Kidney (tissue), 14 donors: ENCODE data around the gene CABS1. TPM values are rescaled to one million over a fixed set of nuclear protein-coding genes. Genes with fewer than 3 reads are reported as not detected.

Experiments
- DNase-seq, 5 donors: peaks; one replicate each; pipeline ENCODE4 v3.0.0-alpha.2; 2013 to 2020
- FAIRE-seq: peaks from 2 replicates; lab custom pipeline; 2012; peaks lifted over from hg19 to GRCh38; lab: Jason Lieb, UNC
- H3K27ac ChIP-seq, 2 donors: one replicate each; pipeline ENCODE4 v1.7.0; 2013; ENCODE audit warnings: low read depth in 2 of 2, low read length in 2 of 2, inconsistent platforms in 1 of 2
- H3K27me3 ChIP-seq: one replicate; pipeline ENCODE4 v1.7.1; 2013; ENCODE audit warnings: low read length, inconsistent platforms; ENCODE audit not compliant: control insufficient read depth, insufficient read depth
- H3K36me3 ChIP-seq, 3 donors: one replicate each; pipeline versions ENCODE4 v1.7.0 to v1.7.1; 2013; ENCODE audit warnings: low read length in 3 of 3, control low read depth in 1 of 3, inconsistent platforms in 1 of 3; ENCODE audit not compliant: insufficient read depth in 3 of 3, control insufficient read depth in 2 of 3
- H3K4me1 ChIP-seq, 3 donors: one replicate each; pipeline versions ENCODE4 v1.7.0 to v1.7.1; 2013; ENCODE audit warnings: low read length in 3 of 3, inconsistent platforms in 1 of 3, low read depth in 1 of 3; ENCODE audit not compliant: control insufficient read depth in 2 of 3, insufficient read depth in 2 of 3
- H3K4me3 ChIP-seq, 3 donors: one replicate each; pipeline versions ENCODE4 v1.7.0 to v1.8.1; 2013; ENCODE audit warnings: low read length in 3 of 3, control low read depth in 1 of 3, inconsistent platforms in 1 of 3
- H3K9ac ChIP-seq, 3 donors: one replicate each; pipeline versions ENCODE4 v1.7.0 to v1.7.1; 2013; ENCODE audit warnings: low read length in 3 of 3, control low read depth in 1 of 3, inconsistent platforms in 1 of 3
- H3K9me3 ChIP-seq, 3 donors: one replicate each; pipeline versions ENCODE4 v1.7.0 to v1.7.1; 2013; ENCODE audit warnings: low read length in 3 of 3, control low read depth in 1 of 3, inconsistent platforms in 1 of 3; ENCODE audit not compliant: control insufficient read depth in 2 of 3, insufficient read depth in 1 of 3
- CTCF ChIP-seq: IDR thresholded peaks from 3 replicates; pipeline ENCODE4 v1.5.1; 2012; ENCODE audit warnings: mild to moderate bottlenecking, moderate library complexity, borderline replicate concordance; ENCODE audit not compliant: insufficient read depth; ENCODE audit errors: extremely low read depth
- intact Hi-C: fragments of 100-400 bp; cut with DNase I; formaldehyde crosslinking; loops from one replicate; pipeline ENCODE4 v1.11.1; 2022
- polyA plus RNA-seq: library from polyadenylated mRNA; stranded (reverse); fragments of 350-450 nt; fragmentation: Illumina TruSeq; extraction: RNeasy Lipid Tissue Mini Kit (QIAGEN cat#74804); gene quantifications from one replicate; pipeline ENCODE4 v1.2.3, GENCODE V29; 2014; ENCODE audit warnings: low read depth, low replicate concordance; ENCODE audit not compliant: insufficient read depth
- total RNA-seq: library from RNA; stranded (reverse); fragmentation: NEBNext Ultra II Directional; extraction: Animal tissue kit (Norgen Biotek cat#: 25700); gene quantifications from one replicate; pipeline ENCODE4 v1.2.1, GENCODE V29; 2021
- donor health status: control.
- donor health status: control.
- donor health status: control.
- donor health status: control.
- donor health status: control.
- donor health status: DM: yes; HTN: yes; CAD: no.
- donor health status: Normal renal cell carcinoma (clear cell type).

CABS1 gene
- total and polyA plus RNA-seq, 2 donors from 2014 or later: not detected

DNA sequence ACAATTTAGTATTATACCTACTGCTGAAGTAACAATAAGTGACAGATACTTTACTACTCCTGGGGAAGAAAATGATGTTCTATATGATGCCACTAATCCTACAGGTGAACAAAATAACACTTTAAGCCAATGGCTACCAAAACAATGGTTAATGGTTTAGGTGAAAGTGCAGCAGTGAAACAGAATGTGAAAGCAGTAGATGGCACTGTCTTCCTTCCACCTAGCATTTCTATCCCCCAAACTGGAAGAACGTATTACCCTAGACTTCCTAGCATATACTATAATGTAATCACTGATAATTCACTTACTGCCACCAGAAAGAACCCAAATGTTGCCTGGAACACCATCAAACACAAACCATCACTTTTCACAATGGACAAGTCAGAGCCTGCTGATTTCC is 18.9 kb upstream of the CABS1 start:
- DNase-seq (no peak), FAIRE-seq (no peak)
- Histone ChIP-seq H3K27ac (no peak overlapping the region), H3K4me3 (no peak overlapping the region), H3K27me3 (no peaks in the 10 kb centered on the region), H3K36me3 (no peaks in the 10 kb centered on the region), H3K4me1 (no peaks in the 10 kb centered on the region), H3K9ac (no peak overlapping the region), H3K9me3 (no peaks in the 10 kb centered on the region)
- TF ChIP-seq CTCF: no peak
- intact Hi-C loops: no loop called here

DNA sequence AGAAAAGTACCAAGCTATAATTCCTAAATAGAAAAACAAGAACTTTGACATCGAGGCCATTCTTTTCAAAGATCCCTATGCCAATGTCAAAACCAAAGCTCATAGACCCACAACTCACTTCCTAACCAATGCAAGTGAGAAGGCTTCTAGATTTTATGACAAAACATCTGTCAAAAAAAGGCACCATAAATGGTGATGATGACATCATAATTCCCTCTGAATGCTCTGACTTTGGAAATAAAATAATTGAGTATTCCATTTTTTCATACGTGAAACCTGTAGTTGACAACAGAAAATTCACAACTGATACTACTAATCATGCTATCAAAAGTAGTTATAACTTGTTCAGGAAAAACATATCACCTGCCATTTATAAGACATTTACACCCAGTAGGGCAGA is 8.7 kb upstream of the CABS1 start:
- Histone ChIP-seq H3K27ac (no peak overlapping the region), H3K4me3 (no peak overlapping the region), H3K9me3 (no peaks in the 10 kb centered on the region), H3K9ac (no peak overlapping the region), H3K36me3 (no peaks in the 10 kb centered on the region), H3K4me1 (no peaks in the 10 kb centered on the region), H3K27me3 (no peaks in the 10 kb centered on the region)
- DNase-seq (no peak), FAIRE-seq (no peak)
- intact Hi-C loops: no loop called here
- TF ChIP-seq CTCF: no peak

- Histone ChIP-seq H3K9ac (no peak overlapping the region), H3K36me3 (no peaks in the 10 kb centered on the region), H3K9me3 (no peaks in the 10 kb centered on the region), H3K27ac (no peak overlapping the region), H3K4me3 (no peak overlapping the region), H3K4me1 (no peaks in the 10 kb centered on the region), H3K27me3 (no peaks in the 10 kb centered on the region)
- FAIRE-seq: no peak
- no peak for TF ChIP-seq CTCF
- intact Hi-C loops: no loop called here
- no peak for DNase-seq
Observed at GRCh38 chr4:70336043-70336442, 1.3 kb downstream of the CABS1 start.

DNA sequence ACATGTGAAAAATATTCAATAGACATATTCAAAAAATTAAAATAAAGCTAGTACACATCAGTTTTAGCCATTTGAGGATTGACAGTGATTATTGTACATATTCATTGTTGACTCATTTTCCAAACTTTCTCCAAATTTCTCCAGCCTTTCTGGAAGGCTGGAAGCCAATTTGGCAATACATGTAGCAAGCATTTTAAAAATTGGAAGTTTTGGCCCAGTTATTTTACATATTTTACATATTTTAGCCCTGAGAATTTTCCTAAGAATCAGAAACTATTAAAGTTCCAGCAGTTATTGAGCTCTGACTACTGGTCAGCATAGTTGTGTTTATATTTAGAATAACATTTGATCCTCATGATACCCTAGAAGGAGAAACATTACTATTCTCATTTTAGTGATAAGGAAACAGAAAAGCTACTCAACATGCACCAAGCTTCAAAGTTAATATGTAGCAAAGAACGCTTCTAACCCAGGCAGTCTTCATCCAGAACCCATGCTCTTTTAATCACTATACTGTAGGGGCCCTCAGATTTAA is 3.2 kb downstream of the CABS1 start:
- intact Hi-C loops: no loop called here
- no peak overlapping the region for H3K27ac ChIP-seq
- no peak for FAIRE-seq
- no peak for TF ChIP-seq CTCF
- no peaks in the 10 kb centered on the region for H3K36me3 ChIP-seq
- no peak overlapping the region for H3K9ac ChIP-seq
- H3K9me3 ChIP-seq: no peaks in the 10 kb centered on the region
- H3K4me1 ChIP-seq: no peaks in the 10 kb centered on the region
- DNase-seq: peak in 1 of 5 donors; percentile 3
- no peaks in the 10 kb centered on the region for H3K27me3 ChIP-seq
- no peak overlapping the region for H3K4me3 ChIP-seq
